ENCODE results near the gene LTN1.

The LTN1 gene

GRCh38 chr21:28923439-28923975, 69.2 kb downstream of the LTN1 start:
- no peak for DNase-seq

- DNase-seq: no peak
Observed at GRCh38 chr21:28922368-28922767, 70.3 kb downstream of the LTN1 start.

- no peak for DNase-seq
Observed at GRCh38 chr21:28916150-28916893, 76.4 kb downstream of the LTN1 start.

GRCh38 chr21:28913071-28913470, 79.6 kb downstream of the LTN1 start:
- DNase-seq: no peak

GRCh38 chr21:28910280-28910887, 82.3 kb downstream of the LTN1 start:
- DNase-seq: no peak

- no peak for DNase-seq
Observed at GRCh38 chr21:28908351-28908750, 84.3 kb downstream of the LTN1 start.

GRCh38 chr21:28906841-28907240, 85.8 kb downstream of the LTN1 start:
- no peak for DNase-seq

GRCh38 chr21:28906236-28906635, 86.4 kb downstream of the LTN1 start:
- DNase-seq: no peak

GRCh38 chr21:28904961-28905435, 87.7 kb downstream of the LTN1 start:
- no peak for DNase-seq

- DNase-seq: no peak
Observed at GRCh38 chr21:28903448-28903847, 89.2 kb downstream of the LTN1 start.

- no peak for DNase-seq
Observed at GRCh38 chr21:28900481-28900880, 92.2 kb downstream of the LTN1 start.

GRCh38 chr21:28899744-28900143, 92.9 kb downstream of the LTN1 start:
- no peak for DNase-seq

GRCh38 chr21:28899220-28899619, 93.5 kb downstream of the LTN1 start:
- no peak for DNase-seq

- DNase-seq: no peak
Observed at GRCh38 chr21:28893687-28894086, 99.0 kb downstream of the LTN1 start.

- no peak for DNase-seq
Observed at GRCh38 chr21:28892199-28893111, 100.2 kb downstream of the LTN1 start.

- no peak for DNase-seq
Observed at GRCh38 chr21:28885853-28886177, 106.9 kb downstream of the LTN1 start.

GRCh38 chr21:28884976-28885852, 107.5 kb downstream of the LTN1 start:
- peak; percentile 95 for DNase-seq

- no peak for DNase-seq
Observed at GRCh38 chr21:28884481-28884880, 108.2 kb downstream of the LTN1 start.

- no peak for DNase-seq
Observed at GRCh38 chr21:28883931-28884330, 108.7 kb downstream of the LTN1 start.

GRCh38 chr21:28882345-28882744, 110.3 kb downstream of the LTN1 start:
- DNase-seq: no peak
